ENCODE results near the gene SBK3. TPM values are rescaled to one million over a fixed set of nuclear protein-coding genes. Genes with fewer than 3 reads are reported as not detected.

The SBK3 gene
- total RNA-seq, 1 experiment from 2014 or later = 1.2 TPM

GRCh38 chr19:55491546-55492360 lies 53.6 kb downstream of the SBK3 start:
- Histone ChIP-seq H2AFZ (ENCODE audit: low read depth, low read length, poor library complexity, severe bottlenecking) (no peak overlapping the region), H3K36me3 (ENCODE audit: control insufficient read depth in 1 of 2, insufficient read depth in 2 of 2, low read length in 2 of 2) (no peaks in the 10 kb centered on the region), H3K4me3 (replicated peaks in 1 of 2; ENCODE audit: low read depth in 1 of 2, low read length in 2 of 2) (no peak overlapping the region), H3K4me2 (ENCODE audit: low read length) (no peak overlapping the region), H3K9me3 (ENCODE audit: control insufficient read depth in 1 of 2, insufficient read depth in 1 of 2, low read depth in 1 of 2, low read length in 2 of 2) (no peaks in the 10 kb centered on the region), H3K9me2 (ENCODE audit: insufficient read depth) (no peaks in the 10 kb centered on the region), H3K4me1 (ENCODE audit: control insufficient read depth in 1 of 2, insufficient read depth in 2 of 2, low read length in 2 of 2) (peaks cover 0 to 23% of the 10 kb centered on the region in 2 experiments; a peak in 2 of 4 replicates), H3K9ac (ENCODE audit: low read length) (no peak overlapping the region), H4K20me1 (ENCODE audit: insufficient read depth) (no peaks in the 10 kb centered on the region), H3K27me3 (ENCODE audit: insufficient read depth, low read length) (no peaks in the 10 kb centered on the region), H3K79me2 (ENCODE audit: insufficient read depth, low read length) (no peaks in the 10 kb centered on the region), H3K27ac (ENCODE audit: low read depth, low read length) (no peak overlapping the region)
- DNase-seq (ENCODE audit: low read depth, low spot score) = no peak
- no peak for ATAC-seq
- BruUV-seq (replicated peaks) = no TSS peak
- no peak for TF ChIP-seq POLR2A (IDR thresholded peaks at IDR 0.05; ENCODE audit: borderline replicate concordance, extremely low read depth, insufficient read depth, insufficient read length)
- no peak for TF ChIP-seq SP1 (IDR thresholded peaks at IDR 0.05; ENCODE audit: low read depth)
- TF ChIP-seq CBX3 (IDR thresholded peaks at IDR 0.05; ENCODE audit: low read depth) = no peak
- TF ChIP-seq CEBPB (IDR thresholded peaks at IDR 0.05; ENCODE audit: low read depth) = no peak
- TF ChIP-seq ZFX (IDR thresholded peaks at IDR 0.05) = no peak
- TF ChIP-seq, protein P1, sequence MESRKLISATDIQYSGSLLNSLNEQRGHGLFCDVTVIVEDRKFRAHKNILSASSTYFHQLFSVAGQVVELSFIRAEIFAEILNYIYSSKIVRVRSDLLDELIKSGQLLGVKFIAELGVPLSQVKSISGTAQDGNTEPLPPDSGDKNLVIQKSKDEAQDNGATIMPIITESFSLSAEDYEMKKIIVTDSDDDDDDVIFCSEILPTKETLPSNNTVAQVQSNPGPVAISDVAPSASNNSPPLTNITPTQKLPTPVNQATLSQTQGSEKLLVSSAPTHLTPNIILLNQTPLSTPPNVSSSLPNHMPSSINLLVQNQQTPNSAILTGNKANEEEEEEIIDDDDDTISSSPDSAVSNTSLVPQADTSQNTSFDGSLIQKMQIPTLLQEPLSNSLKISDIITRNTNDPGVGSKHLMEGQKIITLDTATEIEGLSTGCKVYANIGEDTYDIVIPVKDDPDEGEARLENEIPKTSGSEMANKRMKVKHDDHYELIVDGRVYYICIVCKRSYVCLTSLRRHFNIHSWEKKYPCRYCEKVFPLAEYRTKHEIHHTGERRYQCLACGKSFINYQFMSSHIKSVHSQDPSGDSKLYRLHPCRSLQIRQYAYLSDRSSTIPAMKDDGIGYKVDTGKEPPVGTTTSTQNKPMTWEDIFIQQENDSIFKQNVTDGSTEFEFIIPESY (IDR thresholded peaks at IDR 0.05; ENCODE audit: extremely low read depth, insufficient replicate concordance, low read length) = no peak
- TF ChIP-seq JUND (IDR thresholded peaks at IDR 0.05) = no peak
- TF ChIP-seq POLR2AphosphoS5 (IDR thresholded peaks at IDR 0.05; ENCODE audit: low read depth, low read length) = no peak
- no peak for TF ChIP-seq FOSL1 (IDR thresholded peaks at IDR 0.05; ENCODE audit: low read depth)
- no peak for TF ChIP-seq SIN3A (IDR thresholded peaks at IDR 0.05; ENCODE audit: low read depth)
- TF ChIP-seq EZH2phosphoT487 (IDR thresholded peaks at IDR 0.05; ENCODE audit: borderline replicate concordance) = no peak
- TF ChIP-seq, protein P2, sequence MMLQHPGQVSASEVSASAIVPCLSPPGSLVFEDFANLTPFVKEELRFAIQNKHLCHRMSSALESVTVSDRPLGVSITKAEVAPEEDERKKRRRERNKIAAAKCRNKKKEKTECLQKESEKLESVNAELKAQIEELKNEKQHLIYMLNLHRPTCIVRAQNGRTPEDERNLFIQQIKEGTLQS (IDR thresholded peaks at IDR 0.05) = no peak
- no peak for TF ChIP-seq MAX (IDR thresholded peaks at IDR 0.05)
- no peak for TF ChIP-seq TCF7L2 (IDR thresholded peaks at IDR 0.05; ENCODE audit: borderline replicate concordance, extremely low read depth, insufficient read depth, insufficient read length)
- no peak for TF ChIP-seq EZH2 (IDR thresholded peaks at IDR 0.05)
- no peak for TF ChIP-seq RAD21 (IDR thresholded peaks at IDR 0.05; ENCODE audit: low read depth)
- no peak for TF ChIP-seq SRF (IDR thresholded peaks at IDR 0.05; ENCODE audit: low read depth)
- ChIA-PET POLR2A (no interaction called here), RAD21 (ENCODE audit: low non-redundant PET in 1 of 2, low total read pairs in 2 of 2, uncharacterized antibody in 2 of 2, unreplicated experiment in 2 of 2) (no interaction called here), CTCF (no interaction called here)
- intact Hi-C loops (cut with micrococcal nuclease) = no loop called here

Other genes with a start within 250 kb of the SBK3 start
- gene TMEM150B, start 220.2 kb downstream of the SBK3 start, total RNA-seq (2021; ENCODE audit: unreplicated experiment) = not detected
- 27.5 TPM for gene KMT5C, start 205.7 kb downstream of the SBK3 start, total RNA-seq (2021; ENCODE audit: unreplicated experiment)
- gene COX6B2, start 190.8 kb downstream of the SBK3 start, total RNA-seq (2021; ENCODE audit: unreplicated experiment) = 2.4 TPM
- gene GARIN5B, start 182.3 kb downstream of the SBK3 start, total RNA-seq (2021; ENCODE audit: unreplicated experiment) = not detected
- gene IL11, start 175.1 kb downstream of the SBK3 start, total RNA-seq (2021; ENCODE audit: unreplicated experiment) = 2.8 TPM
- not detected for gene TMEM190, start 168.7 kb downstream of the SBK3 start, total RNA-seq (2021; ENCODE audit: unreplicated experiment)
- 21.0 TPM for gene TMEM238, start 161.3 kb downstream of the SBK3 start, total RNA-seq (2021; ENCODE audit: unreplicated experiment)
- 3,050 TPM for gene RPL28, start 159.6 kb downstream of the SBK3 start, total RNA-seq (2021; ENCODE audit: unreplicated experiment)
- 515 TPM for gene UBE2S, start 137.8 kb downstream of the SBK3 start, total RNA-seq (2021; ENCODE audit: unreplicated experiment)
- not detected for gene SHISA7, start 102.2 kb downstream of the SBK3 start, total RNA-seq (2021; ENCODE audit: unreplicated experiment)
- 56.8 TPM for gene ISOC2, start 83.9 kb downstream of the SBK3 start, total RNA-seq (2021; ENCODE audit: unreplicated experiment)
- 0.34 TPM for gene C19orf85, start 80.8 kb downstream of the SBK3 start, total RNA-seq (2021; ENCODE audit: unreplicated experiment)
- gene ZNF628, start 68.9 kb downstream of the SBK3 start, total RNA-seq (2021; ENCODE audit: unreplicated experiment) = 14.9 TPM
- gene NAT14, start 60.4 kb downstream of the SBK3 start, total RNA-seq (2021; ENCODE audit: unreplicated experiment) = 55.3 TPM
- 1.5 TPM for gene SSC5D, start 57.1 kb downstream of the SBK3 start, total RNA-seq (2021; ENCODE audit: unreplicated experiment)
- gene SBK2, start 8.4 kb downstream of the SBK3 start, total RNA-seq (2021; ENCODE audit: unreplicated experiment) = 0.30 TPM
- 24.1 TPM for gene ZNF579, start 35.3 kb upstream of the SBK3 start, total RNA-seq (2021; ENCODE audit: unreplicated experiment)
- gene FIZ1, start 54.0 kb upstream of the SBK3 start, total RNA-seq (2021; ENCODE audit: unreplicated experiment) = 15.3 TPM
- 17.2 TPM for gene ZNF524, start 54.7 kb upstream of the SBK3 start, total RNA-seq (2021; ENCODE audit: unreplicated experiment)
- gene ZNF865, start 60.1 kb upstream of the SBK3 start, total RNA-seq (2021; ENCODE audit: unreplicated experiment) = 16.2 TPM
- 5.3 TPM for gene ZNF784, start 79.0 kb upstream of the SBK3 start, total RNA-seq (2021; ENCODE audit: unreplicated experiment)
- 36.7 TPM for gene ZNF580, start 95.5 kb upstream of the SBK3 start, total RNA-seq (2021; ENCODE audit: unreplicated experiment)
- gene ZNF581, start 98.1 kb upstream of the SBK3 start, total RNA-seq (2021; ENCODE audit: unreplicated experiment) = 44.4 TPM
- 1.0 TPM for gene CCDC106, start 102.7 kb upstream of the SBK3 start, total RNA-seq (2021; ENCODE audit: unreplicated experiment)
- gene U2AF2, start 109.5 kb upstream of the SBK3 start, total RNA-seq (2021; ENCODE audit: unreplicated experiment) = 259 TPM
- 122 TPM for gene EPN1, start 129.7 kb upstream of the SBK3 start, total RNA-seq (2021; ENCODE audit: unreplicated experiment)
- gene NLRP9, start 192.9 kb upstream of the SBK3 start, total RNA-seq (2021; ENCODE audit: unreplicated experiment) = not detected
- not detected for gene RFPL4A, start 213.6 kb upstream of the SBK3 start, total RNA-seq (2021; ENCODE audit: unreplicated experiment)
- gene RFPL4AL1, start 223.6 kb upstream of the SBK3 start, total RNA-seq (2021; ENCODE audit: unreplicated experiment) = not detected

All from HCT116 (cell line).